Spleen (tissue), 11 donors: ENCODE measurements around the gene NPC1L1. TPM values are rescaled to one million over a fixed set of nuclear protein-coding genes. Genes with fewer than 3 reads are reported as not detected.
A peak's percentile ranks its signal among the peaks of the same experiment; 100 is the strongest.

Experiments
- DNase-seq: peaks from one replicate; pipeline ENCODE4 v3.0.0-alpha.2; 2020
- H3K27ac ChIP-seq, 8 donors: fragments of 200-600 bp; sonication (generic) in 7 of 8; 1 replicate in 4 of 8; 2 replicates in 4 of 8; pipeline versions ENCODE4 v1.5.0 to v1.8.0; 2016 to 2021; ENCODE audit warnings: inconsistent platforms in 4 of 8, mild to moderate bottlenecking in 4 of 8, moderate library complexity in 1 of 8
- H3K27me3 ChIP-seq, 7 donors: fragments of 200-600 bp; sonication (generic) in 6 of 7; replicated peaks in 1 of 7; 1 replicate in 4 of 7; 2 replicates in 3 of 7; pipeline versions ENCODE4 v1.5.0 to v1.8.0; 2016 to 2021; ENCODE audit warnings: inconsistent platforms in 3 of 7, mild to moderate bottlenecking in 1 of 7
- H3K36me3 ChIP-seq, 6 donors: fragments of 200-600 bp; sonication (generic) in 5 of 6; 1 replicate in 4 of 6; 2 replicates in 2 of 6; pipeline versions ENCODE4 v1.5.0 to v1.8.0; 2016 to 2021; ENCODE audit warnings: inconsistent platforms in 2 of 6
- H3K4me1 ChIP-seq, 6 donors: fragments of 200-600 bp; sonication (generic) in 5 of 6; 1 replicate in 3 of 6; 2 replicates in 3 of 6; pipeline versions ENCODE4 v1.5.0 to v1.8.0; 2016 to 2021; ENCODE audit warnings: inconsistent platforms in 3 of 6
- H3K4me3 ChIP-seq, 8 donors: fragments of 200-600 bp; sonication (generic) in 7 of 8; 1 replicate in 4 of 8; 2 replicates in 4 of 8; pipeline versions ENCODE4 v1.5.0 to v1.8.0; 2016 to 2021; ENCODE audit warnings: inconsistent platforms in 4 of 8, mild to moderate bottlenecking in 4 of 8, moderate library complexity in 2 of 8
- H3K9me3 ChIP-seq, 8 donors: fragments of 200-600 bp; sonication (generic) in 7 of 8; 1 replicate in 4 of 8; 2 replicates in 4 of 8; pipeline versions ENCODE4 v1.5.0 to v1.8.0; 2016 to 2021; ENCODE audit warnings: inconsistent platforms in 4 of 8
- POLR2A ChIP-seq, 3 donors: fragments of 450-650 bp; IDR thresholded peaks; one replicate each; pipeline ENCODE4 v1.5.1; 2017; ENCODE audit warnings: antibody characterized with exemption in 3 of 3, mild to moderate bottlenecking in 1 of 3
- POLR2AphosphoS5 ChIP-seq, 3 donors: sonication (generic); formaldehyde crosslinking; IDR thresholded peaks; one replicate each; pipeline ENCODE4 v1.5.1; 2017; ENCODE audit warnings: antibody characterized with exemption in 3 of 3
- WGBS, 5 donors: extraction: QIAGEN DNeasy Blood & Tissue Kit in 3 of 5; methylation state at CpG; one replicate each; pipeline versions ENCODE4 v1.1.5 to v1.1.7; 2013 to 2018; 5-methylcytosine and 5-hydroxymethylcytosine counted together
- intact Hi-C: fragments of 100-400 bp; cut with DNase I; formaldehyde crosslinking; loops from one replicate; pipeline ENCODE4 v1.15.0; 2023; ENCODE audit warnings: low total_unique reads
- polyA plus RNA-seq, 3 donors: library from polyadenylated mRNA; stranded (reverse); fragments of 200-250 nt; gene quantifications; one replicate each; pipeline ENCODE4 v1.2.1, GENCODE V29; 2013
- total RNA-seq, 7 donors: library from RNA; depleted of rRNA in 3 of 7; stranded (reverse); fragments of >200 nt in 3 of 7; fragmentation: NEBNext Ultra II Directional in 4 of 7; extraction: Animal tissue kit (Norgen Biotek cat#: 25700) in 4 of 7; gene quantifications; one replicate each; pipeline versions ENCODE4 v1.1.0 to v1.2.1, GENCODE V29; 2016 to 2021
- TF ChIP-seq, protein P1 (sequence below), 11 experiments: fragments of 200-600 bp in 7 of 11; fragments of 450-650 bp in 4 of 11; sonication (generic) in 4 of 11; IDR thresholded peaks in 8 of 11; conservative IDR thresholded peaks in 3 of 11; 1 replicate in 7 of 11; 2 replicates in 4 of 11; pipeline versions ENCODE4 v1.4.0 to v1.8.0; 2016 to 2021; ENCODE audit warnings: antibody characterized with exemption in 11 of 11, inconsistent platforms in 4 of 11, mild to moderate bottlenecking in 1 of 11
- donor health status: healthy with polysubstance abuse.
- donor health status: DM: no; HTN: no; CAD: no; lungs with moderate emphysema.
- donor health status: DM: no; HTN: no; CAD: no.
- donor health status: Bipolar disorder and iron deficiency.
- donor health status: healthy.
- donor health status: DM: no; HTN: no; CAD: no.
- donor health status: DM: yes; HTN: yes; CAD: no.

NPC1L1 gene
- total and polyA plus RNA-seq, 10 donors: 0.02 to 0.07 (median 0.03) TPM; not detected in 6

DNA sequence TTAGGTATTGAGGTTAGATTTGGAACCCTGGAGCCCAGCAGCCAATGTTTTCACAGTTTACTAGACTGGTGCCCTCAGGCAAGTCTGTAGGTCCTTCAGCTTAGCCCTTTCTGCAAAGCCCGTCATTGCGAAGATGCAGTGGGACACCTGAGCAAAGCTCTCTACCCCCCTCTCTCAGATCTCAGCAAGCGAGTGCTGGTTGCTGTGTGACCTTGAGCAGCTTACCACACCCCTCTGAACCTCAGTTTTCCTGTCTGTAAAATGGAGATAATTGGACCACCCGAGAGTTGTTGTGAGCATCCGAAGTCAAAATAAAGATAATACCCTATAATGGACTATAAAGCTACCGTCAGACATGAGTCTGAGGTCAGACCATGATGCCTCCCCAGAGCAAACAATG is 3.7 kb downstream of the NPC1L1 start:
- intact Hi-C loops: no loop called here
- H3K4me1 ChIP-seq: no peaks in the 10 kb centered on the region
- no peak overlapping the region for H3K27ac ChIP-seq
- no peak for DNase-seq
- H3K36me3 ChIP-seq: no peaks in the 10 kb centered on the region
- H3K4me3 ChIP-seq: no peak overlapping the region
- H3K27me3 ChIP-seq: no peaks in the 10 kb centered on the region
- no peak for TF ChIP-seq POLR2A (IDR thresholded peaks at IDR 0.05)
- TF ChIP-seq, protein P1, sequence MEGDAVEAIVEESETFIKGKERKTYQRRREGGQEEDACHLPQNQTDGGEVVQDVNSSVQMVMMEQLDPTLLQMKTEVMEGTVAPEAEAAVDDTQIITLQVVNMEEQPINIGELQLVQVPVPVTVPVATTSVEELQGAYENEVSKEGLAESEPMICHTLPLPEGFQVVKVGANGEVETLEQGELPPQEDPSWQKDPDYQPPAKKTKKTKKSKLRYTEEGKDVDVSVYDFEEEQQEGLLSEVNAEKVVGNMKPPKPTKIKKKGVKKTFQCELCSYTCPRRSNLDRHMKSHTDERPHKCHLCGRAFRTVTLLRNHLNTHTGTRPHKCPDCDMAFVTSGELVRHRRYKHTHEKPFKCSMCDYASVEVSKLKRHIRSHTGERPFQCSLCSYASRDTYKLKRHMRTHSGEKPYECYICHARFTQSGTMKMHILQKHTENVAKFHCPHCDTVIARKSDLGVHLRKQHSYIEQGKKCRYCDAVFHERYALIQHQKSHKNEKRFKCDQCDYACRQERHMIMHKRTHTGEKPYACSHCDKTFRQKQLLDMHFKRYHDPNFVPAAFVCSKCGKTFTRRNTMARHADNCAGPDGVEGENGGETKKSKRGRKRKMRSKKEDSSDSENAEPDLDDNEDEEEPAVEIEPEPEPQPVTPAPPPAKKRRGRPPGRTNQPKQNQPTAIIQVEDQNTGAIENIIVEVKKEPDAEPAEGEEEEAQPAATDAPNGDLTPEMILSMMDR (IDR thresholded peaks at IDR 0.05 in 8 of 11, conservative IDR thresholded peaks at IDR 0.05 in 3 of 11): no peak
- no peak for TF ChIP-seq POLR2AphosphoS5 (IDR thresholded peaks at IDR 0.05)
- H3K9me3 ChIP-seq: no peaks in the 10 kb centered on the region
- 89 to 96% (median 92%) methylated on average over 6 of the region's 6 CpGs for whole genome bisulfite sequencing, 5 donors

DNA sequence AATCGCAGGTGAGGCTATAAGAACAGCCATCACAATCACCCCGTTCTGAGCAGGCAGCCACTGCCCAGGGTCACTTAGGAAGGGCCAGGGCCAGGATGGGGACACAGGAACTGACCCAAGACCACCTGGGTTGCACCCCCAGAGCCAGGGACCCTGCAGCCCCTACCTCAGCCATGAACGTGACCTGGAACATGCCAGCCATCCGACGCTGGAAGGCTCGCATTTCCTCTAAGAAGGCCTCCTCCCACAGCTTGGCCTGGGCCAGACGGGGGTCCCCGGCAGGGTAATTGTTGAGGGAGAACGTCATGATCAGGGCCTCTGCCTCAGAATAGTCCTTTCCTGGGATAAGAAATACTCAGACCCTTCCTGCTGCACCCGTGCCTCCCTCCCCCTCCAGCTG is 5.0 kb downstream of the NPC1L1 start:
- TF ChIP-seq POLR2A (IDR thresholded peaks at IDR 0.05) (no peak), POLR2AphosphoS5 (IDR thresholded peaks at IDR 0.05) (no peak)
- TF ChIP-seq, protein P1 (IDR thresholded peaks at IDR 0.05 in 8 of 11, conservative IDR thresholded peaks at IDR 0.05 in 3 of 11): no peak
- Histone ChIP-seq H3K4me3 (no peak overlapping the region), H3K36me3 (no peaks in the 10 kb centered on the region), H3K27me3 (no peaks in the 10 kb centered on the region), H3K27ac (no peak overlapping the region), H3K4me1 (peaks cover 0 to 2% (median 0%) of the 10 kb centered on the region in 6 donors), H3K9me3 (no peaks in the 10 kb centered on the region)
- intact Hi-C loops: no loop called here
- peak; percentile 39 for DNase-seq
- 77 to 86% (median 84%) methylated on average over 8 to 10 of the region's 10 CpGs for WGBS, 5 donors

DNA sequence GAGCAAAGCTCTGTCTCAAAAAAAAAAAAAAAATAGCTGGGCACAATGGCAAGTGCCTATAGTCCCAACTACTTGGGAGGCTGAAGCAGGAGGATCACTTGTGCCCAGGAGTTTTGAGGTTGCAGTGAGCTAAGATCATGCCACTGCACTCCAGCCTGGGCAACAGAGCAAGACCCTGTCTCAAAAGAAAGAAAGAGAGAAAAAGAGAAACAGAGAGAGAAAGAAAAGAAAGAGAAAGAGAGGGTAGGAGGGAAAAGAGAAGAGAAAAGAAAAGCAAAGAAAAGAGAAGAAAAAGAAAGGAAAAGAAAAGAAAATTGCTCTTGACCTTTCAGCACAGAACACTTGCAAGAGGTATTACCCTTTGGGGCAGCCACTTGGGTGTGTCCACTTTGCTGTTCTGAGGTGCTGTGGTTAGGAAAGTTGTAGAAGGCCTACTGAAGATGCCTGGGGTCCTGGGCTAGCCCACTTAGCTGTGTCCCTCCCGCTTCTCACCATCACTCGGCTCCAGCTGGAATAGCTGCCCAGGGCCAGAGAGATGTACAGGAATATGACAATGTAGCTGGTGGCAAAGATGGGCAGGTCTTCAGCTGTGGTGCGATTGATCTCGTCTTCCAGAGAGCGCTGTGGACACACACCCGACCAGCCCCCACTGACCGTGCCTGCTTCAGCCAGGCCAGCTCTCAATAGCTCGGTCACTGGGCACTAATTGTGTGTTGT is 5.6 kb downstream of the NPC1L1 start:
- intact Hi-C loops: no loop called here
- TF ChIP-seq, protein P1 (IDR thresholded peaks at IDR 0.05 in 8 of 11, conservative IDR thresholded peaks at IDR 0.05 in 3 of 11): no peak
- TF ChIP-seq POLR2A (IDR thresholded peaks at IDR 0.05) (no peak), POLR2AphosphoS5 (IDR thresholded peaks at IDR 0.05) (no peak)
- Histone ChIP-seq H3K27ac (no peak overlapping the region), H3K27me3 (no peaks in the 10 kb centered on the region), H3K4me1 (peaks cover 0 to 4% (median 0%) of the 10 kb centered on the region in 6 donors), H3K4me3 (no peak overlapping the region), H3K36me3 (no peaks in the 10 kb centered on the region), H3K9me3 (no peaks in the 10 kb centered on the region)
- peak; percentile 62 for DNase-seq
- WGBS, 5 donors: 87 to 98% (median 94%) methylated on average over 8 of the region's 8 CpGs

DNA sequence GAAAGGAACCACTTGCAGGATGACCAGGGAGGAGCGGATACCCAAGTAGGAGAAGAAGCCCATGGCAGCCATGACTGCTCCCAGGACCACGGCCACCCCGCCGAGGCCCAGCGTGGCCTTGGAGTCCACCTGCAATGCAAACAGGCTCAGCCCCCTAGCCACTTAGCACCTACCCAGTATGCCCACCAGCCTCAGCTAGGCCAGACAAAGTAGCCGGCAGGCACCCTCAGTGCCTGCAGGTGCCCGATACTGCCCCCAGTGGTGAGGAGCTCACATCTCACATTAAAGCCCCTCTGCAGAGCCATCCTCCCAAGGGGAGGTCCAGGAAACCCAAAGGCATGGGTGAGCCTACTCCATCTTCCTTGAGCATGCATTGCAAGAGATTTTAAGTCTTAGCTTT is 6.6 kb downstream of the NPC1L1 start:
- H3K4me3 ChIP-seq: no peak overlapping the region
- no peak for TF ChIP-seq POLR2A (IDR thresholded peaks at IDR 0.05)
- TF ChIP-seq, protein P1 (IDR thresholded peaks at IDR 0.05 in 8 of 11, conservative IDR thresholded peaks at IDR 0.05 in 3 of 11): peak in 8 of 11 experiments; percentile 12 to 62 (median 48)
- TF ChIP-seq POLR2AphosphoS5 (IDR thresholded peaks at IDR 0.05): no peak
- no peak overlapping the region for H3K27ac ChIP-seq
- H3K9me3 ChIP-seq: no peaks in the 10 kb centered on the region
- WGBS, 5 donors: 60 to 69% (median 63%) methylated on average over 5 to 7 of the region's 7 CpGs; no CpG with 5 or more reads in 1 of the 5 donors
- DNase-seq: no peak
- peaks cover 0 to 4% (median 0%) of the 10 kb centered on the region in 6 donors for H3K4me1 ChIP-seq
- intact Hi-C loops: no loop called here
- no peaks in the 10 kb centered on the region for H3K27me3 ChIP-seq
- no peaks in the 10 kb centered on the region for H3K36me3 ChIP-seq
